GM20431 (cell line): Measurements from ENCODE around the gene LBHD1.
"Not testable (repeated sequence)": the region's sequence is repeated elsewhere in the genome, so short reads cannot be mapped to it uniquely, and the experiment has no call there.

ENCODE experiments used
- in situ Hi-C: fragments of 300-500 bp; cut with MseI, MboI; formaldehyde crosslinking; loops from one replicate; pipeline ENCODE4 v1.15.0; 2020; ENCODE audit warnings: low sequenced_read_pairs; ENCODE audit not compliant: unreplicated experiment

The LBHD1 gene

GRCh38 chr11:62671608-62672389 lies at the start of gene LBHD1, which contains the start of gene UQCC3:
Gene LBHD1 (minus strand): TSS chr11:62672267. CDS start chr11:62670031, 2,236 bp downstream.
Gene UQCC3 (plus strand): TSS chr11:62671673. CDS start chr11:62671746, 73 bp downstream.
- in situ Hi-C loops: no loop called here

GRCh38 chr11:62719302-62719978 lies 47.4 kb upstream of the LBHD1 start:
- in situ Hi-C loops: no loop called here

GRCh38 chr11:62716816-62717215 lies 44.7 kb upstream of the LBHD1 start:
- in situ Hi-C loops: no loop called here

- in situ Hi-C loops: no loop called here
These were observed 44.1 kb upstream of the LBHD1 start for GRCh38 chr11:62716206-62716605.

- in situ Hi-C loops: no loop called here
These were observed 43.4 kb upstream of the LBHD1 start for GRCh38 chr11:62715150-62716130.

GRCh38 chr11:62713343-62713742 lies 41.3 kb upstream of the LBHD1 start:
- in situ Hi-C loops: no loop called here

GRCh38 chr11:62712861-62713260 lies 40.8 kb upstream of the LBHD1 start:
- in situ Hi-C loops: no loop called here

- in situ Hi-C loops: no loop called here
These were observed 40.3 kb upstream of the LBHD1 start for GRCh38 chr11:62712276-62712812.

GRCh38 chr11:62710001-62710345 lies 37.9 kb upstream of the LBHD1 start:
- in situ Hi-C loops: no loop called here

GRCh38 chr11:62709247-62710000 lies 37.4 kb upstream of the LBHD1 start:
- in situ Hi-C loops: no loop called here

GRCh38 chr11:62708793-62709192 lies 36.7 kb upstream of the LBHD1 start:
- in situ Hi-C loops: no loop called here

- in situ Hi-C loops: no loop called here
These were observed 36.3 kb upstream of the LBHD1 start for GRCh38 chr11:62708392-62708791.

- in situ Hi-C loops: no loop called here
These were observed 35.3 kb upstream of the LBHD1 start, which contains the start of the genes BSCL2 and GNG3 for GRCh38 chr11:62707277-62707861. Gene BSCL2 (minus strand): TSS chr11:62707424. CDS start chr11:62707195, 229 bp downstream. Gene GNG3 (plus strand): TSS chr11:62707676. CDS start chr11:62708296, 620 bp downstream.

- in situ Hi-C loops: no loop called here
These were observed 34.8 kb upstream of the LBHD1 start for GRCh38 chr11:62706850-62707247.

GRCh38 chr11:62705880-62706849 lies 34.1 kb upstream of the LBHD1 start:
- in situ Hi-C loops: no loop called here

- in situ Hi-C loops: no loop called here
These were observed 33.3 kb upstream of the LBHD1 start for GRCh38 chr11:62705413-62705812.

- in situ Hi-C loops: not testable (repeated sequence)
These were observed 31.9 kb upstream of the LBHD1 start for GRCh38 chr11:62703921-62704320.

- in situ Hi-C loops: no loop called here
These were observed 30.2 kb upstream of the LBHD1 start for GRCh38 chr11:62702246-62702645.
